Testis (tissue), 2 donors: ENCODE measurements around the gene MAT2B.

ENCODE experiments used
- CTCF ChIP-seq, 3 experiments: fragments of 450-650 bp in 2 of 3; fragments of 200-600 bp in 1 of 3; sonication (generic) in 1 of 3; IDR thresholded peaks; one replicate each; pipeline ENCODE4 v1.5.1; 2016 to 2019; ENCODE audit warnings: antibody characterized with exemption in 3 of 3, mild to moderate bottlenecking in 2 of 3, moderate library complexity in 1 of 3
- POLR2A ChIP-seq: fragments of 450-650 bp; IDR thresholded peaks from one replicate; pipeline ENCODE4 v1.6.1; 2017; ENCODE audit warnings: antibody characterized with exemption, mild to moderate bottlenecking, moderate library complexity

GRCh38 chr5:163509291-163509951 is 4.0 kb downstream of the MAT2B start:
- TF ChIP-seq CTCF (IDR thresholded peaks at IDR 0.05) (no peak), POLR2A (no peak)
